OCI-LY1 (cell line): Measurements from ENCODE around the gene NFASC.

Source experiments
- EZH2 ChIP-seq: fragments of 200-600 bp; sonication (generic), shearing (Covaris generic); IDR thresholded peaks from 2 replicates; pipeline ENCODE4 v1.8.0; 2017; ENCODE audit warnings: borderline replicate concordance, mixed run types, mild to moderate bottlenecking, antibody characterized with exemption, low read length, moderate library complexity, mixed read lengths
- TF ChIP-seq, protein P1 (sequence below): fragments of 200-600 bp; sonication (generic), shearing (Covaris generic); IDR thresholded peaks from 2 replicates; pipeline ENCODE4 v1.5.1; 2017; ENCODE audit warnings: mild to moderate bottlenecking, antibody characterized with exemption, low read length, moderate library complexity, mixed read lengths

GRCh38 chr1:204925701-204926100, 55.0 kb downstream of the NFASC start:
- TF ChIP-seq, protein P1, sequence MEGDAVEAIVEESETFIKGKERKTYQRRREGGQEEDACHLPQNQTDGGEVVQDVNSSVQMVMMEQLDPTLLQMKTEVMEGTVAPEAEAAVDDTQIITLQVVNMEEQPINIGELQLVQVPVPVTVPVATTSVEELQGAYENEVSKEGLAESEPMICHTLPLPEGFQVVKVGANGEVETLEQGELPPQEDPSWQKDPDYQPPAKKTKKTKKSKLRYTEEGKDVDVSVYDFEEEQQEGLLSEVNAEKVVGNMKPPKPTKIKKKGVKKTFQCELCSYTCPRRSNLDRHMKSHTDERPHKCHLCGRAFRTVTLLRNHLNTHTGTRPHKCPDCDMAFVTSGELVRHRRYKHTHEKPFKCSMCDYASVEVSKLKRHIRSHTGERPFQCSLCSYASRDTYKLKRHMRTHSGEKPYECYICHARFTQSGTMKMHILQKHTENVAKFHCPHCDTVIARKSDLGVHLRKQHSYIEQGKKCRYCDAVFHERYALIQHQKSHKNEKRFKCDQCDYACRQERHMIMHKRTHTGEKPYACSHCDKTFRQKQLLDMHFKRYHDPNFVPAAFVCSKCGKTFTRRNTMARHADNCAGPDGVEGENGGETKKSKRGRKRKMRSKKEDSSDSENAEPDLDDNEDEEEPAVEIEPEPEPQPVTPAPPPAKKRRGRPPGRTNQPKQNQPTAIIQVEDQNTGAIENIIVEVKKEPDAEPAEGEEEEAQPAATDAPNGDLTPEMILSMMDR, result no peak
- no peak for TF ChIP-seq EZH2
